GM10266 (cell line): ENCODE results near the gene IQCF6.
"Not testable (repeated sequence)": the region's sequence is repeated elsewhere in the genome, so short reads cannot be mapped to it uniquely, and the experiment has no call there.

ENCODE experiments used
- DNase-seq: peaks from one replicate; pipeline ENCODE4 v3.0.0; 2012; ENCODE audit errors: extremely low spot score
- CTCF ChIP-seq: IDR thresholded peaks from 2 replicates; pipeline ENCODE4 v1.5.1; 2012; ENCODE audit warnings: mild to moderate bottlenecking, low read depth; ENCODE audit not compliant: control insufficient read depth, insufficient read depth; ENCODE audit errors: missing control alignments

Gene IQCF6

DNA sequence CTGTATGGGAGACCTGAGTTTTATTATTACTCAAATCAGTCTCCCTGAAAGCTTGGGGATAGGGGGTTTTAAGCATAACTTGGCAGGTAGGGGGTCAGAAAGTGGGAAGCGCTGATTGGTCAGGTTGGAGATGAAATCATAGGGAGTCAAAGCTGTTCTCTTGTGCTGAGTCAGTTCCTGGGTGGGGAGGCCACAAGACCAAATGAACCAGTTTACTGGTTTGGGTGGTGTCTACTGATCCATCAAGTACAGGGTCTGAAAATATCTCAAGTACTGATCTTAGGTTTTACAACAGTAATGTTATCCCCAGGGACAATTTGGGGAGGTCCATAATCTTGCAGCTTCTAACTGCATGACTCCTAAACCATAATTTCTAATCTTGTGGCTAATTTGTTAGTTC lies 17.8 kb upstream of the IQCF6 start:
- no peak for TF ChIP-seq CTCF
- no peak for DNase-seq

DNA sequence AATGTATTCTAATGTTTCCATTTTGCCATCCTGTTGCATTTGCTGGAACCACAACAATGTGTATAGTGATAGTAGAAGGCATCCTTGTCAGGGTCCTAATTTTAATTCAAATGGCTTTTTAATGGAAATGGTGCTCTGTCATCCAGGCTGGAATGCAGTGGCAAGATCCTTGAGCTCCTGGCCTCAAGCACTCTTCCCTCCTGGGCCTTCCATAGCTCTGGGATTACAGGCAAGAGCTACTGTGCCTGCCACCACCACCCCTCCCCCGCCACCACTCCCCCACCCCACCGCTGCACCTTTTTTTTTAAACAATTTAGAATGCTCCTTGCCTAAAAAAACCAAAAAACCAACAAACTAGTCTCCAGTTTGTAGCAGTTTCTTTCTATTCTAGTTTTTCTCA lies 15.2 kb upstream of the IQCF6 start:
- TF ChIP-seq CTCF = no peak
- DNase-seq = no peak

GRCh38 chr3:51792206-51792605 lies 13.2 kb upstream of the IQCF6 start:
- DNase-seq = no peak
- no peak for TF ChIP-seq CTCF

GRCh38 chr3:51789437-51789836 lies 10.4 kb upstream of the IQCF6 start:
- no peak for DNase-seq
- TF ChIP-seq CTCF = no peak

- not testable (repeated sequence) for DNase-seq
These were observed 8.5 kb upstream of the IQCF6 start for GRCh38 chr3:51787576-51787975.

GRCh38 chr3:51786267-51786666 lies 7.2 kb upstream of the IQCF6 start:
- no peak for DNase-seq
- no peak for TF ChIP-seq CTCF

GRCh38 chr3:51778554-51778953 lies 483 bp downstream of the IQCF6 start:
- TF ChIP-seq CTCF = no peak
- no peak for DNase-seq

- TF ChIP-seq CTCF = no peak
- DNase-seq = no peak
These were observed 1.1 kb downstream of the IQCF6 start for GRCh38 chr3:51777985-51778384.
